Amygdala (tissue), 56 donors: ENCODE results near the gene SLC28A1.
A peak's percentile ranks its signal among the peaks of the same experiment; 100 is the strongest.

Experiments
- DNase-seq, 56 donors: peaks; one replicate each; lab custom pipeline; 2025; lab: John Stamatoyannopoulos, UW

The SLC28A1 gene, protein sequence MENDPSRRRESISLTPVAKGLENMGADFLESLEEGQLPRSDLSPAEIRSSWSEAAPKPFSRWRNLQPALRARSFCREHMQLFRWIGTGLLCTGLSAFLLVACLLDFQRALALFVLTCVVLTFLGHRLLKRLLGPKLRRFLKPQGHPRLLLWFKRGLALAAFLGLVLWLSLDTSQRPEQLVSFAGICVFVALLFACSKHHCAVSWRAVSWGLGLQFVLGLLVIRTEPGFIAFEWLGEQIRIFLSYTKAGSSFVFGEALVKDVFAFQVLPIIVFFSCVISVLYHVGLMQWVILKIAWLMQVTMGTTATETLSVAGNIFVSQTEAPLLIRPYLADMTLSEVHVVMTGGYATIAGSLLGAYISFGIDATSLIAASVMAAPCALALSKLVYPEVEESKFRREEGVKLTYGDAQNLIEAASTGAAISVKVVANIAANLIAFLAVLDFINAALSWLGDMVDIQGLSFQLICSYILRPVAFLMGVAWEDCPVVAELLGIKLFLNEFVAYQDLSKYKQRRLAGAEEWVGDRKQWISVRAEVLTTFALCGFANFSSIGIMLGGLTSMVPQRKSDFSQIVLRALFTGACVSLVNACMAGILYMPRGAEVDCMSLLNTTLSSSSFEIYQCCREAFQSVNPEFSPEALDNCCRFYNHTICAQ

GRCh38 chr15:84883916-84884781 lies at the start of gene SLC28A1:
SLC28A1 (plus strand) TSS chr15:84884662; CDS start chr15:84887761, 3,099 bp downstream.
- DNase-seq = no peak

DNA sequence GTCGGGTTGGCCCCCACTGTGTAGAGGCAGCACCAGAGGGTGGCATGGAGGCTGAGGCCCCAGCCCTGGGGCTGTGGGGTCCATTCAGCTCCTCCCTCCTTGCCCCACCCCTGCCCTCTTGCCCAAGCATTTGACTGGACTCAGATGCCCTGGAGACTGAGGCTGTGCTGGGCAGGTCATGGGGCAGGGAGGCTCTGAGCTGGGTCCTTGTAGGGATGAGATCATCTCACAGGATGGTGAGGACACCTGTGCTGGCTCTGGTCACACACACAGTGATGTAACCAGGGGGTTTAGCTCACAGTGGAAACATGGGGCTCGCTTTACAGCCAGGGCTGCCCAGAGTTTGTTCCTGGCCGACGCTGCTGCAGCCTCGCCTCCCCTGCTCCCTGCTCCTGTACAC lies 49.5 kb upstream of the SLC28A1 start:
- DNase-seq = no peak

GRCh38 chr15:84835661-84836337 lies 48.7 kb upstream of the SLC28A1 start:
- no peak for DNase-seq

DNA sequence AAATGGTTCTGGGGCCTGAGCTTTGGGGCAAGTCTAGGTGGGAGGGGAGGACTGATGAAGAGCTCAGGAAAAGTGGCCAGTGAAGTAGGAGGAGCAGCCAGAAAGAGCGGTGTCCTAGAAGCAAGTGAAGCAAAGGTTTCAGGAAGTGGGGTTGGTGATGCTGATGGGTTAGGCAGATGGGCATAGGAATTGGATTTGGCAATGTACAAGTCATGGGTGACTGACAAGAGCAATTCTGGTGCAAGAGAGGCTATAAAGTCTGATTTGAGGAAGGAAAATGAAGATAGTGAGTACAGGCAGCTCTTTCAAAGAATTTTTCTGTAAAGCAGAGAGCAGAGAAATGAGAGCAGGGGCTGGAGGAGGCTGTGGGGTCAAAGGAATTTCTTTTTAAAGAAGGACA lies 47.6 kb upstream of the SLC28A1 start:
- no peak for DNase-seq

GRCh38 chr15:84839714-84840113 lies 44.7 kb upstream of the SLC28A1 start:
- DNase-seq = no peak

- no peak for DNase-seq
Observed at GRCh38 chr15:84840255-84840654, 44.2 kb upstream of the SLC28A1 start.

DNA sequence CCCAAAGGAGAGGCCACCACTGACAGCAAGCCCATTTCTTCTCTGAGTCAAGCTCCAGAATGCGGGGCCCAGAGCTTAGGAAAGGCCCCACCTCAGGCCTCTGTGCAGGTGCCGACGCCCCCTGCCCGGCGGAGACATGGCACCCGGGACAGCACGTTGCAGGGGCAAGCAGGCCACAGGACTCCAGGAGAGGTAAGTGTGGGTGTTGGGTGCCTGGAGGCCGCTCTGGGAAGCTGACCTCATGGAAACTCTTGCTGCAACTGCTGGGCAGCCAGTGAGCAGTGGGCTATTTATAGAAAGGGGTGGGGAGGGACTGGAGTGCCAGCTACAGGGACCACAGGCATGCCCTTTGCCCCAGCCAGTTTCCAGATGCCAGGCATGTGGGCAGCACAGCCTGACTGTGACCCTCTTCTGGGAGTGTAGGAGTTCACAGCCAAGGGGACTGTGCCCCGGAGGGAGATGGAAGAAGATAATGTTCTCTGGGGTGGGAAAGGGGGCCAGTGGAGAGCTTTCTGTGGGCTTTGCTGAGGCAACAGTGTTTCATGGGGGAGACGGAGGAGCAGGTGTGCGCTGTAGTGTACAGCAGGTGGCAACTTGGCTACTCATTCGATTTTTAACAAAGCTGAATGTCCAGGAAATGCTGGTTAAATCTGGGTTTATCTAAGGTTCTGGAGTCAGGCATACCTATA lies 43.6 kb upstream of the SLC28A1 start:
- DNase-seq = no peak

DNA sequence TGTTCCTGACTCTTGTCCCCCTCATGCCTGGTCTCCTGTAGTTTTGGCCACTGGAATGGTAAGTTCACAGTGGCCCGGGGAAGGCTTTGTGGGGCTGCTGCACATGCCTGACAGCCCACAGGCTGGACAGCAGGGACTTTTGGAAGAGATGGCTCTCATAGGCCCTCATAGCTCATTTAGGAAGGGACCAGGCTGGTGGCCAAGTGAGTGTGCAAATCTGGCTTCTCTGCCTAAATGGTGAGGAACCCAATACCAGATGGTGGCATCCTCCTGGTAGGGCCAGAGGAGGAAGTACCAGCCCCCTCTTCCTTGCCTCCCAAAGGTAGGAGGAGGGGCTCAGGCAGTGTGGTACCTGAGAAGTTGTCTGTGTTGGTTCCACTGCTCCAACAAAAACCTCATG lies 41.7 kb upstream of the SLC28A1 start:
- no peak for DNase-seq

DNA sequence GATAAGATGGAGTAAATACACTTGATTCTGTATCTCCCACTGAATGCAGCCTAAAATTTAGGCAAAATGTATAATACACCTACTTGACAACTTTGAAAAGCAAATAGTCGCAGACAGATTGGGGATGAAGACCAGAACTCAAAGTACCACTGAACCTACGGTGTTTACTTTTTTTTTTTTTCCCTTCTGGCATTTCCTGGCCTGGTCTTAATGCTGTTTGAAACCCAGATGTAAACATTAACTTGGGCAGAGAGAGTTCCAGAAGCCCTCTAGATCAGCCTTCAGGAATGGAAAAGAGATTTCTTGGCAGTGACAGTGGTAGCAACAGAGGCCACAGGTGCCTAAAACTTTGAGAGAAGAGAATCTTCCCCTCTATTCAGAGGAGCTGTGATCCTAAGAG lies 39.5 kb upstream of the SLC28A1 start:
- no peak for DNase-seq

- peak in 3 of 56 donors; percentile 16 to 58 (median 49) for DNase-seq
Observed at GRCh38 chr15:84845631-84846030, 38.8 kb upstream of the SLC28A1 start.

GRCh38 chr15:84846269-84846668 lies 38.2 kb upstream of the SLC28A1 start:
- no peak for DNase-seq

DNA sequence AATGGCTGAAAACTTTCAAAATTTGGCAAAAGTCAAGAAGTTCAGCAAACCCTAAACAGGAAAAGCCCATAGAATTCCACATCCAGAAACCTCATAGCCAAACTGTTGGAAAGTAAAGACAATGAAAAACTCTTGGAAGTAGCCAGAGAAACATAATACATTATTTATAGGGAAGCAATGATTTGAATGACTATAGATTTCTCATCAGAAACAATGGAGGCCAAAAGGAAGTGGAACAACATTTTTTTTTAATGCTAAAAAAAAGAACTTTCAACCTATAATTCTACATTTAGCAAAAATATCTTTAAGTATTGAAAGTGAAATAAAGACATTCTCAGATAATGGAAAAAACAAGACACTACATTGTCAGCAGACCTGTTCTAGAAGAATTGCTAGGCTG lies 37.1 kb upstream of the SLC28A1 start:
- DNase-seq = no peak

DNA sequence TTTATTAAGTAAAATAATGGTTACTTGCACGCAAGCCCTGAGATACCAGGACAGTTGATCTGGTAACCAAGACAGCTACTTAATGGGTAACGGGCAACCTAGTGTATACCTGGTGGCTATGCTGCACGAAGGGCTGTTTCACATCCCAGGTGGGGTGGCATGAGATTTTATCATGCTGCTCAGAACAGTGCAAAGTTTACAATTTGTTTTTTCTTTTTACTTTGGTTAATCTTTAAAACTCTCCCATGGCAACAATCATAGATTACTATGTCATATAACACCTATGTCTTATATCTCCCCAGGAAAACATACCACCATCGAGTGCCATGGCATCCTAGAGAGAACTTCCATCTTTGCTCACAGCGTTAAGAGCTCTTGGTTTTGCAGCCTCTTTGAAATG lies 32.2 kb upstream of the SLC28A1 start:
- DNase-seq = no peak

DNA sequence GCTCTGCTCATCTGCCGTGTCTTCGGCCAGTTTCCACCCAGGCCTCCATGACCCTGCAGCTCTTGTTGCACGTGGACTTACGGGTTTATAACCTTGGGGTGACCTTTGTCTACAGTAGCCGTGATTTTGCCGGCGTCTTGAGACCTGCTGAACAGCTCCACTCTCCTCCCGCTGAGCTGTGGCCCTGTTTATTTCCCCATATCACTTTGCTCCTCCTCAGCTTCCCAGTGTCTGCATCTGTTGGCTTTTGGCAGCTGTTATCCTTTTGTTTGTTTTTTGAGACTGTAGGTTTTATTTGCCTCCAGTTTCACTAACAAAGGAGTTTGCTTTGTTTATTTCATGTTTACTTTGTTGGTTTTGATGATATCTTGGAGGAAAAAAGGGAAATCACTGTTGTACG lies 29.3 kb upstream of the SLC28A1 start:
- DNase-seq = no peak

- no peak for DNase-seq
Observed at GRCh38 chr15:84855765-84856164, 28.7 kb upstream of the SLC28A1 start.

DNA sequence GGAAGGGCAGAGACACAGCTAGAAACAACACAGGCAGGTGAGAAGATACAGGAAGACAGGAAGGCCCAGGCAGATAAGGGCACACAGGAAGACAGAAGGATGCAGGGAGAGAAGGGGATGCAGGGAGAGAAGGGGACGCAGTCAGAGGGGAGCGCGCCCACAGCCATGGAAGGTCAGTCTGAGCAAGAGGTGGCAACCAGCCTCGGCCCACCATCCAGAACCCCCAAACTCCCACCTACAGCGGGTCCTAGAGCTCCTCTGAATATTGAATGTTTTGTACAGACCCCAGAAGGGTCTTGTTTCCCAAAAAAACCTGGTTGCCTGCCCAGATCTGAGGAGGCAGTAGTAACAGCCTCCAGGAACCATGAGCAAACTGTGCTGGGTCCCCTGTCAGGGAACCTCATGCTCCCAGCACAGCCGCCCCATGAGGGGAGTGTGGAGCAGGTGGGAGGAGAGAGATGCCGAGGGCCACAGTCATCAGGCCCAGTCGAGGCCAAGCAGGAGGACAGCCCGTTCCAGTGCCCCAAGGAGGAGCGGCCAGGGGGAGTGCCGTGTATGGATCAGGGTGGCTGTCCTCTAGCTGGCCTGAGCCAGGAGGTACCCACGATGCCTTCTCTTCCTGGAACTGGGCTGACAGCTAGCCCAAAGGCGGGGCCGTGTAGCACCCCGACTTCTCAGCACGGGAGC lies 27.6 kb upstream of the SLC28A1 start:
- DNase-seq = no peak

DNA sequence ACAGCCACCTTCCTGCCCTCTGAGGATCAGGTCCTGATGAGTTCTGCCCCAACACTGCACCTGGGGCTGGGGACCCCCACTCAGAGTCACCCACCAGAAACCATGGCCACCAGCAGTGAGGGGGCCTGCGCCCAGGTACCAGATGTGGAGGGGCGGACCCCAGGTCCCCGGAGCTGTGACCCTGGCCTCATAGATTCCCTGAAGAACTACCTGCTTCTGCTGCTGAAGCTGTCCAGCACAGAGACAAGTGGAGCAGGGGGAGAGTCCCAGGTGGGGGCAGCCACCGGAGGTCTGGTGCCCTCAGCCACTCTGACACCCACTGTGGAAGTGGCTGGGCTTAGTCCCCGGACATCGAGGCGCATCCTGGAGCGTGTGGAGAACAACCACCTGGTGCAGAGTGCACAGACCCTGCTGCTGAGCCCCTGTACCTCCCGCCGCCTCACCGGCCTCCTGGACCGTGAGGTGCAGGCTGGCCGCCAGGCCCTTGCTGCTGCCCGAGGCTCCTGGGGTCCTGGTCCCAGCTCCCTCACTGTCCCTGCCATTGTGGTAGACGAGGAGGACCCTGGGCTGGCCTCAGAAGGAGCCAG lies 27.0 kb upstream of the SLC28A1 start:
- no peak for DNase-seq

DNA sequence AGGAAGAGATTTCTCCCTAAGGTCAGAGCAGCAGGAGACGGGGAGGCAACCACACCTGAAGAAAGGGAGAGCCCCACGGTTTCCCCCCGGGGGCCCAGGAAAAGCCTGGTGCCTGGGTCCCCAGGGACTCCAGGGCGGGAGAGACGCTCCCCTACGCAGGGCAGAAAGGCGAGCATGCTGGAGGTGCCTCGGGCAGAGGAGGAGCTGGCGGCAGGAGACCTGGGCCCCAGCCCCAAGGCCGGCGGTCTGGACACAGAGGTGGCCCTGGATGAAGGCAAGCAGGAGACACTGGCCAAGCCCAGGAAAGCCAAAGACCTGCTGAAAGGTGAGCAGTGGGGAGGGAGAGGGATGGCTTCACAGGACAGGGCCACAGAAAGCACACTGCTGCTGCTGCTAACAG lies 26.2 kb upstream of the SLC28A1 start:
- no peak for DNase-seq

DNA sequence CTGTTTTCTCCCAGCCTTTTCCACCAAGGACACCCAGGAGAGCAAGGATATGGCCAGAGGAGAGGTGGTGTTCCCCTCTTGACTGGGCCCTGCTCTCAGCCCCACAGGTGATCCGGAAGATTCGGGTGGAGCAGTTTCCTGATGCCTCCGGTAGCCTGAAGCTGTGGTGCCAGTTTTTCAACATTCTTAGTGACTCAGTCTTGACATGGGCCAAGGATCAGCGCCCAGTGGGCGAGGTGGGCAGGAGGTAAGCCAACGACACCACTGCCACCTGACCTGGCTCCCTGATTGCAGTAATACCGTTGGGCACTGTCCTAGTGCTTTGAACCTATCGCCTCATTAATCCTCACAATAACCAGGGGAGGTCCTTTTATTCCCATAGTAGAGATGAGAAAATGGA lies 25.3 kb upstream of the SLC28A1 start:
- DNase-seq = no peak
